Endothelial cell of umbilical vein (primary cell): Measurements from ENCODE around the gene AFAP1L2.

Experiments
- MYC ChIP-seq: IDR thresholded peaks from one replicate; pipeline ENCODE4 v1.6.1; 2011; ENCODE audit warnings: mild to moderate bottlenecking, low read depth, low read length
- POLR2AphosphoS5 ChIP-seq: IDR thresholded peaks from 2 replicates; pipeline ENCODE4 v1.6.1; 2012; ENCODE audit warnings: low read depth, mild to moderate bottlenecking, control low read depth, low read length, moderate library complexity; ENCODE audit not compliant: insufficient read depth
- TF ChIP-seq, protein P1 (sequence below), 2 donors: IDR thresholded peaks; 1 replicate in 1 of 2; 2 replicates in 1 of 2; pipeline ENCODE4 v1.5.1; 2011; ENCODE audit warnings: low read length in 2 of 2, mild to moderate bottlenecking in 2 of 2, moderate library complexity in 2 of 2, control low read depth in 1 of 2, inconsistent platforms in 1 of 2, low read depth in 1 of 2; ENCODE audit not compliant: insufficient read depth in 1 of 2; ENCODE audit errors: extremely low read depth in 1 of 2

DNA sequence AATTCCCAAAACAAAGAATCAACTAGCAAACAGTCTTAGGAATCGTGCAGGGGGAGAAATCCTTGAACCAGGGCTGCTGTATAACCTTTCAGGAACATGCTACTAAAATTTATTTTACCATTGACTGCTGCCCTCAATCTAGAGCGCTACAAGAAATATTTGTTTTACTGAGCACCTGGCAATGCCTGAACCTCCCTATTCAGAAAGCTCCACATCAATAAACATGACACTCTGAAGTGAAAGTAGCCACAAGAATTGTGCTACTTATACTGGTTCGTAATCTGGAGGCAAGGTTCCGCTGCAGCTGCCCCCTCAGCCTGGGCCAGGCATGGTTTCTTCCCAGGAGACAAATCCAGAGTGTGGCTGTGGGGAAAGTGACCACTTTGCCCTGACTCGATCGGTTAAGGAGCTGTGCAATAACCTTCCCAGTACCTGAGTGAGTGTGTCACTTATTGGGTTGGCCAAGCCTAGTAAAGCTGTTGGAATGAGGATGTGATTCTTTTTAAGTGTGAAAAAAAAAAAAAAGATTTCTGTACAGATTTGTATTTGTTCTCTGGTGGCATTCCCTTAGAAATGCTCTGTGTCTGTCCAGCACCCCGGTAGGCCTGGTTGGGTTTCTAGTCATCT is 157.5 kb downstream of the AFAP1L2 start:
- TF ChIP-seq, protein P1, sequence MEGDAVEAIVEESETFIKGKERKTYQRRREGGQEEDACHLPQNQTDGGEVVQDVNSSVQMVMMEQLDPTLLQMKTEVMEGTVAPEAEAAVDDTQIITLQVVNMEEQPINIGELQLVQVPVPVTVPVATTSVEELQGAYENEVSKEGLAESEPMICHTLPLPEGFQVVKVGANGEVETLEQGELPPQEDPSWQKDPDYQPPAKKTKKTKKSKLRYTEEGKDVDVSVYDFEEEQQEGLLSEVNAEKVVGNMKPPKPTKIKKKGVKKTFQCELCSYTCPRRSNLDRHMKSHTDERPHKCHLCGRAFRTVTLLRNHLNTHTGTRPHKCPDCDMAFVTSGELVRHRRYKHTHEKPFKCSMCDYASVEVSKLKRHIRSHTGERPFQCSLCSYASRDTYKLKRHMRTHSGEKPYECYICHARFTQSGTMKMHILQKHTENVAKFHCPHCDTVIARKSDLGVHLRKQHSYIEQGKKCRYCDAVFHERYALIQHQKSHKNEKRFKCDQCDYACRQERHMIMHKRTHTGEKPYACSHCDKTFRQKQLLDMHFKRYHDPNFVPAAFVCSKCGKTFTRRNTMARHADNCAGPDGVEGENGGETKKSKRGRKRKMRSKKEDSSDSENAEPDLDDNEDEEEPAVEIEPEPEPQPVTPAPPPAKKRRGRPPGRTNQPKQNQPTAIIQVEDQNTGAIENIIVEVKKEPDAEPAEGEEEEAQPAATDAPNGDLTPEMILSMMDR (IDR thresholded peaks at IDR 0.05; ENCODE audit: extremely low read depth in 1 of 2, insufficient read depth in 1 of 2, low read depth in 1 of 2, low read length in 2 of 2), result no peak
- TF ChIP-seq POLR2AphosphoS5 (no peak), MYC (no peak)
